Mesothelial cell of epicardium (in vitro differentiated cells): ENCODE results near the gene NFE2L2. TPM values are rescaled to one million over a fixed set of nuclear protein-coding genes. Genes with fewer than 3 reads are reported as not detected.
A peak's percentile ranks its signal among the peaks of the same experiment; 100 is the strongest.

Experiments
- DNase-seq, 2 experiments: peaks; one replicate each; pipeline ENCODE4 v3.0.0; 2021; ENCODE audit warnings: low spot score in 2 of 2; ENCODE audit not compliant: unreplicated experiment in 2 of 2
- H3K27ac Mint-ChIP-seq: 2 replicates; pipeline ENCODE4 v1.8.0; 2021; ENCODE audit warnings: mixed read lengths
- H3K27me3 Mint-ChIP-seq: 2 replicates; pipeline ENCODE4 v1.8.0; 2021; ENCODE audit warnings: low read depth, mixed read lengths
- H3K36me3 Mint-ChIP-seq: 2 replicates; pipeline ENCODE4 v1.8.0; 2021; ENCODE audit warnings: mixed read lengths
- H3K4me1 Mint-ChIP-seq: 2 replicates; pipeline ENCODE4 v1.8.0; 2021; ENCODE audit warnings: mixed read lengths
- H3K4me3 Mint-ChIP-seq: 2 replicates; pipeline ENCODE4 v1.8.0; 2021; ENCODE audit warnings: mild to moderate bottlenecking, moderate library complexity, mixed read lengths
- H3K9me3 Mint-ChIP-seq: 2 replicates; pipeline ENCODE4 v1.8.0; 2021; ENCODE audit warnings: mixed read lengths
- total RNA-seq: library from RNA; stranded (reverse); gene quantifications from 3 replicates; pipeline ENCODE4 v1.2.1, GENCODE V29; 2021
- TF ChIP-seq, protein P1 (sequence below): fragments of 200-600 bp; sonication (generic); IDR thresholded peaks from one replicate; pipeline ENCODE4 v1.5.0; 2021; ENCODE audit warnings: antibody characterized with exemption; ENCODE audit not compliant: unreplicated experiment

Gene NFE2L2
- total RNA-seq, 1 donor from 2014 or later: 93.9 TPM

- no peaks in the 10 kb centered on the region for H3K27me3 Mint-ChIP-seq
- peak overlapping the region; percentile 99 for H3K27ac Mint-ChIP-seq
- H3K9me3 Mint-ChIP-seq: no peaks in the 10 kb centered on the region
- TF ChIP-seq, protein P1, sequence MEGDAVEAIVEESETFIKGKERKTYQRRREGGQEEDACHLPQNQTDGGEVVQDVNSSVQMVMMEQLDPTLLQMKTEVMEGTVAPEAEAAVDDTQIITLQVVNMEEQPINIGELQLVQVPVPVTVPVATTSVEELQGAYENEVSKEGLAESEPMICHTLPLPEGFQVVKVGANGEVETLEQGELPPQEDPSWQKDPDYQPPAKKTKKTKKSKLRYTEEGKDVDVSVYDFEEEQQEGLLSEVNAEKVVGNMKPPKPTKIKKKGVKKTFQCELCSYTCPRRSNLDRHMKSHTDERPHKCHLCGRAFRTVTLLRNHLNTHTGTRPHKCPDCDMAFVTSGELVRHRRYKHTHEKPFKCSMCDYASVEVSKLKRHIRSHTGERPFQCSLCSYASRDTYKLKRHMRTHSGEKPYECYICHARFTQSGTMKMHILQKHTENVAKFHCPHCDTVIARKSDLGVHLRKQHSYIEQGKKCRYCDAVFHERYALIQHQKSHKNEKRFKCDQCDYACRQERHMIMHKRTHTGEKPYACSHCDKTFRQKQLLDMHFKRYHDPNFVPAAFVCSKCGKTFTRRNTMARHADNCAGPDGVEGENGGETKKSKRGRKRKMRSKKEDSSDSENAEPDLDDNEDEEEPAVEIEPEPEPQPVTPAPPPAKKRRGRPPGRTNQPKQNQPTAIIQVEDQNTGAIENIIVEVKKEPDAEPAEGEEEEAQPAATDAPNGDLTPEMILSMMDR: peak; percentile 73
- DNase-seq: peak; percentile 91 to 97
- H3K36me3 Mint-ChIP-seq: no peaks in the 10 kb centered on the region
- peaks cover 52% of the 10 kb centered on the region for H3K4me1 Mint-ChIP-seq
- H3K4me3 Mint-ChIP-seq: peak overlapping the region; percentile 86
Measured at GRCh38 chr2:177263451-177264208, 897 bp downstream of the NFE2L2 start.

GRCh38 chr2:177262958-177263450 is 1.5 kb downstream of the NFE2L2 start:
- H3K4me1 Mint-ChIP-seq: peaks cover 47% of the 10 kb centered on the region
- TF ChIP-seq, protein P1: no peak

GRCh38 chr2:177262092-177262491 is 2.4 kb downstream of the NFE2L2 start:
- Mint-ChIP-seq H3K4me1 (peaks cover 45% of the 10 kb centered on the region), H3K27ac (peak overlapping the region; percentile 99)

More at GRCh38 chr2:177262958-177263450, 1.5 kb downstream of the NFE2L2 start:
- peaks cover 4% of the 10 kb centered on the region for H3K9me3 Mint-ChIP-seq
- no peak for DNase-seq
- H3K4me3 Mint-ChIP-seq: peak overlapping the region; percentile 86
- peak overlapping the region; percentile 99 for H3K27ac Mint-ChIP-seq
- peaks cover 4% of the 10 kb centered on the region for H3K36me3 Mint-ChIP-seq
- H3K27me3 Mint-ChIP-seq: no peaks in the 10 kb centered on the region

DNA sequence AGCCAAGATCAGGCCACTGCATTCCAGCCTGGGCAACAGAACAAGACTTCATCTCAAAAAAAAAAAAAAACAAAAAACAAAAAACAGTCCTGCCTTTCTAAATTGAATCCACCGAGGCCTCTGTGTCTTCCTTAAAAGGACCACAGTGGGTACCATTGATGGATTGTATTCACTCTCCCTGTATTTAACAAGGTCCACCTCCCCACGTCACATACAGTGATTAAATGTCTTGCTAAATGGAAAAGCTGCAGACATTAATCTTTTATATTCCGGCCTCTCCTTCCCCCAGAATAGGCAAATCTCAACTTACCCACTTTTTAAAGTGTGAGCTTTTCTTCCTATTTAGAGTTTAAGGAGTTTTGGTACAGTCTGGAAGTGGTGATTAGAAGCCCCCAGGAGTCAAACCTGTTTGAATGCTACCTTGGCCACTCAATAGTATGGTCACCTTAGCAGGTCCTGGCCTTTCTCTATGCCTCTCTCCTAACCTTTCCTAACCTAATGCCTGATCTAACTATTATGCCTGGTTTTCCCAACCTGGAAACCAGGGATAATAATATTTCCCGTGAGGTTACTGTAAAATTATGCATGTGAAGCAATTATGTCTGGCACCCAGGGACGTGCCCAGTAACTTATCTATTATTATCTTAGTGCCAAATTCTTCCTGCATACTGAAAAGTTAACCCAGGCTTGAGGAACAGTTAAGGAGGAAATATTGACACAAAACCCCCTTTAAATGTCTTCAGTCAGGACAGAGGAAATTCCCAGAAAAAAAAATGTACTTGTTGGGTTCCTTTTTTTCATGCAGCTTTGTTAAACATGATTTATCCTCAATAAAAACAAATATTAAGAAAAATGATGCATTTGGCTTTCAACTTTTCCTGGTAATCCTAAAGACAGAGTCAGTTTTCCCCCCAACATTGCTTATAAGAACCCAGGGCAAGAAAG is 3.1 kb downstream of the NFE2L2 start:
- TF ChIP-seq, protein P1: no peak
- DNase-seq: no peak
- Mint-ChIP-seq H3K36me3 (peaks cover 16% of the 10 kb centered on the region), H3K4me3 (peak overlapping the region; percentile 86), H3K4me1 (peaks cover 44% of the 10 kb centered on the region), H3K27ac (peak overlapping the region; percentile 99), H3K27me3 (no peaks in the 10 kb centered on the region), H3K9me3 (peaks cover 5% of the 10 kb centered on the region)

More at GRCh38 chr2:177262092-177262491, 2.4 kb downstream of the NFE2L2 start:
- no peak for DNase-seq
- Mint-ChIP-seq H3K36me3 (peaks cover 12% of the 10 kb centered on the region), H3K27me3 (no peaks in the 10 kb centered on the region), H3K9me3 (peaks cover 5% of the 10 kb centered on the region), H3K4me3 (peak overlapping the region; percentile 86)
- TF ChIP-seq, protein P1: no peak

DNA sequence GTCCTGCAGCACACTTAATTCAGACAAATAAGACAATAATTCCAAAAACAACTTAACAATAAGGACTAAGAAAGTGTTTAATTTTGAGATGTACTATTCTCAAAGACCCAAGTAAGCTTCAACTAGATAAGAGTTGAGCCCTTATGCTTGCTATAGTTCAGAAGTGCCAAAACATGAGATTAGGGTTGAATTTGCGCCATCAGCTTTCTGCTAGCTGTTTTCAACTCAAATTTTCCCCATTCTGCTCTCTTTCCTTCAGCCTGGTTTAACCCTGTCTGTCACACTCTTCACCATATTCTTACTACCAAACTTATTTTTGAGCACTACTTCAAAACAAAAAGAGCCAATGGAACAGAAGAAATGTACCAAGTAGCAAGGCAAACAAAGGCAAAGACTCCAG is 4.1 kb downstream of the NFE2L2 start:
- Mint-ChIP-seq H3K9me3 (peaks cover 5% of the 10 kb centered on the region), H3K27ac (peak overlapping the region; percentile 89), H3K36me3 (peaks cover 16% of the 10 kb centered on the region), H3K27me3 (no peaks in the 10 kb centered on the region), H3K4me1 (peaks cover 42% of the 10 kb centered on the region), H3K4me3 (peak overlapping the region; percentile 86)
- TF ChIP-seq, protein P1: no peak
- no peak for DNase-seq
